ENCODE results near the gene FAM131B.

The FAM131B gene

GRCh38 chr7:143389316-143390103 lies 27.0 kb upstream of the FAM131B start:
- TF ChIP-seq CTCF (IDR thresholded peaks at IDR 0.05; ENCODE audit: low read length), result no peak
- H3K9me3 ChIP-seq (ENCODE audit: low read length), result no peaks in the 10 kb centered on the region
- H3K9ac ChIP-seq (ENCODE audit: low read length), result no peak overlapping the region
- H3K4me3 ChIP-seq (ENCODE audit: low read depth, low read length, poor library complexity, severe bottlenecking), result no peak overlapping the region
- no peaks in the 10 kb centered on the region for H3K36me3 ChIP-seq (ENCODE audit: insufficient read depth, low read length)
- H3K79me2 ChIP-seq (ENCODE audit: insufficient read depth, low read length), result no peaks in the 10 kb centered on the region
- no peaks in the 10 kb centered on the region for H3K9me2 ChIP-seq (ENCODE audit: low read depth, low read length)
- H3K4me2 ChIP-seq (ENCODE audit: low read length), result no peak overlapping the region
- H3F3A ChIP-seq (ENCODE audit: insufficient read depth, low read length), result no peaks in the 10 kb centered on the region
- no peaks in the 10 kb centered on the region for H4K20me1 ChIP-seq (ENCODE audit: insufficient read depth, low read length)
- no peak overlapping the region for H2AFZ ChIP-seq (ENCODE audit: low read length)
- H3K27ac ChIP-seq (ENCODE audit: low read depth, low read length, poor library complexity, severe bottlenecking), result no peak overlapping the region
- no peaks in the 10 kb centered on the region for H3K4me1 ChIP-seq (ENCODE audit: insufficient read depth, low read length, severe bottlenecking)
- H3K27me3 ChIP-seq (ENCODE audit: insufficient read depth, low read length), result no peaks in the 10 kb centered on the region

- Histone ChIP-seq H3K27ac (ENCODE audit: low read depth, low read length, poor library complexity, severe bottlenecking) (no peak overlapping the region), H4K20me1 (ENCODE audit: insufficient read depth, low read length) (no peaks in the 10 kb centered on the region), H3K4me2 (ENCODE audit: low read length) (no peak overlapping the region), H3K27me3 (ENCODE audit: insufficient read depth, low read length) (no peaks in the 10 kb centered on the region), H3K4me3 (ENCODE audit: low read depth, low read length, poor library complexity, severe bottlenecking) (no peak overlapping the region), H3F3A (ENCODE audit: insufficient read depth, low read length) (no peaks in the 10 kb centered on the region), H3K79me2 (ENCODE audit: insufficient read depth, low read length) (no peaks in the 10 kb centered on the region), H3K9ac (ENCODE audit: low read length) (no peak overlapping the region), H3K9me2 (ENCODE audit: low read depth, low read length) (no peaks in the 10 kb centered on the region), H3K4me1 (ENCODE audit: insufficient read depth, low read length, severe bottlenecking) (no peaks in the 10 kb centered on the region), H2AFZ (ENCODE audit: low read length) (no peak overlapping the region), H3K9me3 (ENCODE audit: low read length) (no peaks in the 10 kb centered on the region), H3K36me3 (ENCODE audit: insufficient read depth, low read length) (no peaks in the 10 kb centered on the region)
- TF ChIP-seq EZH2 (IDR thresholded peaks at IDR 0.05; ENCODE audit: borderline replicate concordance, low read length), result no peak
- TF ChIP-seq CTCF (IDR thresholded peaks at IDR 0.05; ENCODE audit: low read length), result no peak
These were observed 26.1 kb upstream of the FAM131B start for GRCh38 chr7:143388491-143389101.

- TF ChIP-seq CTCF (IDR thresholded peaks at IDR 0.05; ENCODE audit: low read length) (no peak), EZH2 (IDR thresholded peaks at IDR 0.05; ENCODE audit: borderline replicate concordance, low read length) (no peak)
- H3K9me3 ChIP-seq (ENCODE audit: low read length), result no peaks in the 10 kb centered on the region
- no peak overlapping the region for H3K4me3 ChIP-seq (ENCODE audit: low read depth, low read length, poor library complexity, severe bottlenecking)
- no peaks in the 10 kb centered on the region for H3K36me3 ChIP-seq (ENCODE audit: insufficient read depth, low read length)
- H3K79me2 ChIP-seq (ENCODE audit: insufficient read depth, low read length), result no peaks in the 10 kb centered on the region
- H3K27ac ChIP-seq (ENCODE audit: low read depth, low read length, poor library complexity, severe bottlenecking), result no peak overlapping the region
- H3K4me2 ChIP-seq (ENCODE audit: low read length), result no peak overlapping the region
- H3K4me1 ChIP-seq (ENCODE audit: insufficient read depth, low read length, severe bottlenecking), result no peaks in the 10 kb centered on the region
- no peaks in the 10 kb centered on the region for H4K20me1 ChIP-seq (ENCODE audit: insufficient read depth, low read length)
- no peaks in the 10 kb centered on the region for H3F3A ChIP-seq (ENCODE audit: insufficient read depth, low read length)
- no peak overlapping the region for H3K9ac ChIP-seq (ENCODE audit: low read length)
- H3K9me2 ChIP-seq (ENCODE audit: low read depth, low read length), result no peaks in the 10 kb centered on the region
- no peaks in the 10 kb centered on the region for H3K27me3 ChIP-seq (ENCODE audit: insufficient read depth, low read length)
- no peak overlapping the region for H2AFZ ChIP-seq (ENCODE audit: low read length)
These were observed 25.5 kb upstream of the FAM131B start for GRCh38 chr7:143388051-143388450.

All from OCI-LY1 (cell line).